Prostate gland (tissue), 2 donors: ENCODE data around the gene MARF1.

Experiments used
- POLR2A ChIP-seq: fragments of 450-650 bp; IDR thresholded peaks from one replicate; pipeline ENCODE4 v1.6.1; 2016; ENCODE audit warnings: antibody characterized with exemption, mild to moderate bottlenecking
- POLR2AphosphoS5 ChIP-seq: sonication (generic); formaldehyde crosslinking; IDR thresholded peaks from one replicate; pipeline ENCODE4 v1.6.1; 2017; ENCODE audit warnings: antibody characterized with exemption
- TF ChIP-seq, protein P1 (sequence below), 4 experiments: fragments of 200-600 bp in 2 of 4; fragments of 450-650 bp in 2 of 4; sonication (generic) in 2 of 4; IDR thresholded peaks; 1 replicate in 3 of 4; 2 replicates in 1 of 4; pipeline ENCODE4 v1.5.1; 2016 to 2019; ENCODE audit warnings: antibody characterized with exemption in 4 of 4, mild to moderate bottlenecking in 2 of 4, moderate library complexity in 2 of 4

DNA sequence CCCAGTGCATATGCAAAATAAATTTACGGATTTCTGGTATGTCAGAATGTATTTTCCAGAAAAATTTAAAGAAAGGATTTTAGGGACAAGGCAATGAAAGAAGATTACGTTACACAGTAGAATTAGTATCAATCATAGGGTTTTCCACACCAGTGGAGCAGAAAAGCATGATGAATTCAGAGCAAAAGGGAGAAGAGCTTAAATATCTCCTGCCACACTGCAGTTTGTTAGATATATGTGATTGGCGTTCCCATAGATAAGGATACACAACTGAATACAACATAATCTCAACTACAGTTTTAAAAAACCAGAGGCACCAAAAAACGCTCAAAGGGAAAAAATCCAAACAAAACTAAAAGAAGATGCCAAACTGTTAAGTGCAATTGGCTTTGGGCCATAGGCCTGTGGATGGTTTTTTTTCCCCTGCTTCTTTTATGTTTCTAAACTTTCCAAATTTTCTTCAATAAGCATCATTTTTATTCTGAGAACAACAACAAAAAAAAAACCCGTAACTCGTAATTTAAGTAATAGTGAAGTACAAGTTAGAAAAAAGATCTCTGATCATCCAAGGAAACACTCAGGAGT is 22.3 kb downstream of the MARF1 start:
- TF ChIP-seq, protein P1, sequence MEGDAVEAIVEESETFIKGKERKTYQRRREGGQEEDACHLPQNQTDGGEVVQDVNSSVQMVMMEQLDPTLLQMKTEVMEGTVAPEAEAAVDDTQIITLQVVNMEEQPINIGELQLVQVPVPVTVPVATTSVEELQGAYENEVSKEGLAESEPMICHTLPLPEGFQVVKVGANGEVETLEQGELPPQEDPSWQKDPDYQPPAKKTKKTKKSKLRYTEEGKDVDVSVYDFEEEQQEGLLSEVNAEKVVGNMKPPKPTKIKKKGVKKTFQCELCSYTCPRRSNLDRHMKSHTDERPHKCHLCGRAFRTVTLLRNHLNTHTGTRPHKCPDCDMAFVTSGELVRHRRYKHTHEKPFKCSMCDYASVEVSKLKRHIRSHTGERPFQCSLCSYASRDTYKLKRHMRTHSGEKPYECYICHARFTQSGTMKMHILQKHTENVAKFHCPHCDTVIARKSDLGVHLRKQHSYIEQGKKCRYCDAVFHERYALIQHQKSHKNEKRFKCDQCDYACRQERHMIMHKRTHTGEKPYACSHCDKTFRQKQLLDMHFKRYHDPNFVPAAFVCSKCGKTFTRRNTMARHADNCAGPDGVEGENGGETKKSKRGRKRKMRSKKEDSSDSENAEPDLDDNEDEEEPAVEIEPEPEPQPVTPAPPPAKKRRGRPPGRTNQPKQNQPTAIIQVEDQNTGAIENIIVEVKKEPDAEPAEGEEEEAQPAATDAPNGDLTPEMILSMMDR (IDR thresholded peaks at IDR 0.05), result no peak
- TF ChIP-seq POLR2A (no peak), POLR2AphosphoS5 (no peak)
